SK-N-SH (cell line): ENCODE measurements around the gene C11orf91.
"Not testable (repeated sequence)": the region's sequence is repeated elsewhere in the genome, so short reads cannot be mapped to it uniquely, and the experiment has no call there.

Source experiments
- CTCF ChIP-seq: fragments of 200-600 bp; sonication (generic); IDR thresholded peaks from 2 replicates; pipeline ENCODE4 v1.6.1; 2017; ENCODE audit warnings: antibody characterized with exemption, mild to moderate bottlenecking, moderate library complexity
- EZH2phosphoT487 ChIP-seq: fragments of 200-600 bp; sonication (generic); IDR thresholded peaks from 2 replicates; pipeline ENCODE4 v1.6.1; 2017; ENCODE audit warnings: low read depth, mixed run types, mild to moderate bottlenecking, antibody characterized with exemption, moderate library complexity, borderline replicate concordance
- GABPA ChIP-seq: IDR thresholded peaks from 2 replicates; pipeline ENCODE4 v1.4.0; 2012; ENCODE audit warnings: low read depth, mild to moderate bottlenecking
- JUND ChIP-seq: IDR thresholded peaks from 2 replicates; pipeline ENCODE4 v1.4.0; 2012
- MXI1 ChIP-seq: IDR thresholded peaks from 2 replicates; pipeline ENCODE4 v1.6.1; 2012; ENCODE audit warnings: mild to moderate bottlenecking, low read depth, low read length, improper control_type of control experiment
- REST ChIP-seq: IDR thresholded peaks from 2 replicates; pipeline ENCODE4 v1.6.1; 2012; ENCODE audit warnings: mild to moderate bottlenecking, low read depth, low read length, moderate library complexity
- USF1 ChIP-seq: IDR thresholded peaks from 2 replicates; pipeline ENCODE4 v1.4.0; 2012; ENCODE audit warnings: low read depth, borderline replicate concordance
- USF2 ChIP-seq: fragments of 150-350 bp; IDR thresholded peaks from 2 replicates; pipeline ENCODE4 v1.6.1; 2017; ENCODE audit warnings: antibody characterized with exemption, low read length, low read depth, borderline replicate concordance
- YY1 ChIP-seq: IDR thresholded peaks from 2 replicates; pipeline ENCODE4 v1.4.0; 2012; ENCODE audit warnings: low read depth, mild to moderate bottlenecking

GRCh38 chr11:33661526-33661925 lies 39.1 kb downstream of the C11orf91 start:
- not testable (repeated sequence) for TF ChIP-seq CTCF, EZH2phosphoT487, USF2, YY1, GABPA, JUND, MXI1, USF1, REST
